Stimulated activated CD4-positive, alpha-beta T cell treated with anti-CD3 and anti-CD28 coated beads, Interleukin-4, amount 100 ng/mL, for 24 hours (primary cell): ENCODE data around the gene TMEM35B.
"Not testable (repeated sequence)": the region's sequence is repeated elsewhere in the genome, so short reads cannot be mapped to it uniquely, and the experiment has no call there.

ENCODE experiments used
- DNase-seq: peaks from one replicate; pipeline ENCODE4 v3.0.0-alpha.2; 2020

TMEM35B gene

GRCh38 chr1:34984793-34985608, at the start of gene TMEM35B:
TSS of gene TMEM35B (minus strand) at chr1:34985347. CDS start at chr1:34985305, 42 bp downstream.
- DNase-seq = peak; percentile 77

- no peak for DNase-seq
Measured at GRCh38 chr1:35033346-35033745, 48.2 kb upstream of the TMEM35B start.

GRCh38 chr1:35032384-35032739, 47.2 kb upstream of the TMEM35B start:
- DNase-seq = no peak

- peak; percentile 54 for DNase-seq
Measured at GRCh38 chr1:35030756-35031446, 45.8 kb upstream of the TMEM35B start.

GRCh38 chr1:35030338-35030737, 45.2 kb upstream of the TMEM35B start:
- DNase-seq = no peak

- no peak for DNase-seq
Measured at GRCh38 chr1:35029761-35030160, 44.6 kb upstream of the TMEM35B start.

GRCh38 chr1:35016406-35016805, 31.3 kb upstream of the TMEM35B start:
- no peak for DNase-seq

- DNase-seq = no peak
Measured at GRCh38 chr1:35014486-35014885, 29.3 kb upstream of the TMEM35B start.

GRCh38 chr1:35005711-35006110, 20.6 kb upstream of the TMEM35B start:
- DNase-seq = no peak

GRCh38 chr1:35001743-35002142, 16.6 kb upstream of the TMEM35B start:
- no peak for DNase-seq

GRCh38 chr1:34994878-34995277, 9.7 kb upstream of the TMEM35B start:
- no peak for DNase-seq

GRCh38 chr1:34988581-34988980, 3.4 kb upstream of the TMEM35B start:
- no peak for DNase-seq

GRCh38 chr1:34988147-34988546, 3.0 kb upstream of the TMEM35B start:
- DNase-seq = no peak

GRCh38 chr1:34987018-34987417, 1.9 kb upstream of the TMEM35B start:
- no peak for DNase-seq

- not testable (repeated sequence) for DNase-seq
Measured at GRCh38 chr1:34985609-34985904, 410 bp upstream of the TMEM35B start.

- DNase-seq = no peak
Measured at GRCh38 chr1:34984435-34984792, 733 bp downstream of the TMEM35B start.

GRCh38 chr1:34983700-34984355, 1.3 kb downstream of the TMEM35B start:
- DNase-seq = no peak

- no peak for DNase-seq
Measured at GRCh38 chr1:34982820-34983376, 2.2 kb downstream of the TMEM35B start.

- DNase-seq = no peak
Measured at GRCh38 chr1:34980715-34981114, 4.4 kb downstream of the TMEM35B start.

- no peak for DNase-seq
Measured at GRCh38 chr1:34978921-34979320, 6.2 kb downstream of the TMEM35B start.

GRCh38 chr1:34977858-34978257, 7.3 kb downstream of the TMEM35B start:
- no peak for DNase-seq

- DNase-seq = no peak
Measured at GRCh38 chr1:34977210-34977471, 8.0 kb downstream of the TMEM35B start.

- DNase-seq = no peak
Measured at GRCh38 chr1:34976384-34977209, 8.6 kb downstream of the TMEM35B start.
